ENCODE measurements around the gene MCRIP2. TPM values are rescaled to one million over a fixed set of nuclear protein-coding genes. Genes with fewer than 3 reads are reported as not detected.

Gene MCRIP2
- total and polyA plus RNA-seq, 9 donors, result 0.98 to 42.3 (median 31.2) TPM

DNA sequence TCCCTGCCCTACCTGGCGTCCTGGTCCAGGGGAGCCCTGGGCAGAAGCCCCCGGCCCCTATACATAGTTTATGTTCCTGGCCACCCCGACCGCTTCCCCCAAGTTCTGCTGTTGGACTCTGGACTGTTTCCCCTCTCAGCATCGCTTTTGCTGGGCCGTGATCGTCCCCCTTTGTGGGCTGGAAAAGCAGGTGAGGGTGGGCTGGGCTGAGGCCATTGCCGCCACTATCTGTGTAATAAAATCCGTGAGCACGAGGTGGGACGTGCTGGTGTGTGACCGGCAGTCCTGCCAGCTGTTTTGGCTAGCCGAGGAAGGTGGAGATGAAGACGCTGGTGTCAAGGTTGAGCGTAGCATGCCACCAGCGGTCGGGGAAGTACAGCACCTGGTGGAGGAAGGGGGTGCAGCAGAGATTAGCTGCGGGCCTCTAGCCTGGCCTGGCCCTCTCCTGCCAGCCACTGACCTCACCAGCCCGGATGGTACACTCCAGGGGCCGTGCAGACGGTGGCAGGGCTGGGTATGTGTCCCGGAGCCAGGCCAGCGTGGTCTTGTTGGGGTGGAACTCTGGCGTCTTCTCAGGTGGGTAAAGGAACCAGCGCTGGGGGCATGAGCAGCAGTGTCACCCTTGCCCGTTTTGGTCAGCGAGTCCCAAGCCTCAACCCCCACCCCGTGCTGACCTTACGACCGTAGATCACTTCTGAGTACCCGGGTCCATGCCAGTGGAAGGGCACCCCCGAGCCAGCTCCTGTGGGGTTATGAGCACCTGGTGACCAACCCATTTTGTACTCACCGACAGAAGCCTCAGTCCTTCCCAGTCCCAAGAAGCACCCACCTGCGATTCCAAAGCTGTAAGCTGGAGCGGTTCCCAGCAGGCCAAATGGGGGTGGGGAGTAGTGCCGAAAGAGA lies 41.1 kb downstream of the MCRIP2 start:
- Histone ChIP-seq H3K27ac (no peak overlapping the region), H3K9me3 (no peaks in the 10 kb centered on the region), H3K36me3 (no peaks in the 10 kb centered on the region), H3K4me1 (ENCODE audit: insufficient read depth) (peaks cover 27% of the 10 kb centered on the region), H3K4me3 (no peak overlapping the region), H3K27me3 (no peaks in the 10 kb centered on the region)
- intact Hi-C loops (cut with DNase I), result no loop called here
- TF ChIP-seq, protein P1, sequence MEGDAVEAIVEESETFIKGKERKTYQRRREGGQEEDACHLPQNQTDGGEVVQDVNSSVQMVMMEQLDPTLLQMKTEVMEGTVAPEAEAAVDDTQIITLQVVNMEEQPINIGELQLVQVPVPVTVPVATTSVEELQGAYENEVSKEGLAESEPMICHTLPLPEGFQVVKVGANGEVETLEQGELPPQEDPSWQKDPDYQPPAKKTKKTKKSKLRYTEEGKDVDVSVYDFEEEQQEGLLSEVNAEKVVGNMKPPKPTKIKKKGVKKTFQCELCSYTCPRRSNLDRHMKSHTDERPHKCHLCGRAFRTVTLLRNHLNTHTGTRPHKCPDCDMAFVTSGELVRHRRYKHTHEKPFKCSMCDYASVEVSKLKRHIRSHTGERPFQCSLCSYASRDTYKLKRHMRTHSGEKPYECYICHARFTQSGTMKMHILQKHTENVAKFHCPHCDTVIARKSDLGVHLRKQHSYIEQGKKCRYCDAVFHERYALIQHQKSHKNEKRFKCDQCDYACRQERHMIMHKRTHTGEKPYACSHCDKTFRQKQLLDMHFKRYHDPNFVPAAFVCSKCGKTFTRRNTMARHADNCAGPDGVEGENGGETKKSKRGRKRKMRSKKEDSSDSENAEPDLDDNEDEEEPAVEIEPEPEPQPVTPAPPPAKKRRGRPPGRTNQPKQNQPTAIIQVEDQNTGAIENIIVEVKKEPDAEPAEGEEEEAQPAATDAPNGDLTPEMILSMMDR (IDR thresholded peaks at IDR 0.05), result peak in 1 of 3 donors; percentile 7
- no peak for TF ChIP-seq POLR2A (IDR thresholded peaks at IDR 0.05)
- 61 to 70% (median 62%) methylated on average over 36 of the region's 36 CpGs for WGBS, 3 donors
- DNase-seq, result peak in 3 of 5 donors; percentile 29 to 51 (median 44)

DNA sequence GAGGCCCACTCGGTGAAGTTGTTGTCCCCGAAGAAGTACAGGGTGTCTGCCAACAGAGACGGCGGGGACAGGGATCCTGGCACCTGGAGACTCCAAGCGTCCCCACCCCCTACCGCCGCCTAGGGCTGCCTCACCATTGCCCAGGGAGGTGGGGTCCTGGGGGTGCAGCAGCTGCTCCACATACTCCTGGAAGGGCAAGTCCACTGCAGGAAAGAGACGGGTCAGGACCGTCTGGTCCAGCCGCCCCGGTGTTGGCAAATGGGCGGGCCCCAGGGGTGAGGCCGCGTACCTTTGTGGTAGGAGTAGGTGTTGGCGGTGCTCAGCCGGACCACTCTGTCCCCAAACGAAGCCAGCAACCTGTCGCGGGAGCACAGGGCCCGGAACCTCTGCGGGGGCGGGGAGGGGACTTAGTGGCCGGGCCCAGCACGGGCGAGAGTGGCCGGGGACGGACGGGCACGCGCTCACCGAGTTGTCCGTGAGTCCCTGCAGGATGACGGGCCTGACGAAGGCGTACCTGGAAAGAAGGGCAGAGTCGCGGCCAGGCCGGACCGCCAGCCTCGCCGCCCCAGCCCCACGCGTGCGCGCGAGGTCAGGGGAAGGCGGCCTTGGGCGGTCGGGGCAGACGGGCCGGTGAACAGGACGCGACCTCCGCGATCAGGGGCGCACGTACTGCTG lies 41.9 kb downstream of the MCRIP2 start:
- H3K4me1 ChIP-seq (ENCODE audit: insufficient read depth), result peaks cover 28% of the 10 kb centered on the region

DNA sequence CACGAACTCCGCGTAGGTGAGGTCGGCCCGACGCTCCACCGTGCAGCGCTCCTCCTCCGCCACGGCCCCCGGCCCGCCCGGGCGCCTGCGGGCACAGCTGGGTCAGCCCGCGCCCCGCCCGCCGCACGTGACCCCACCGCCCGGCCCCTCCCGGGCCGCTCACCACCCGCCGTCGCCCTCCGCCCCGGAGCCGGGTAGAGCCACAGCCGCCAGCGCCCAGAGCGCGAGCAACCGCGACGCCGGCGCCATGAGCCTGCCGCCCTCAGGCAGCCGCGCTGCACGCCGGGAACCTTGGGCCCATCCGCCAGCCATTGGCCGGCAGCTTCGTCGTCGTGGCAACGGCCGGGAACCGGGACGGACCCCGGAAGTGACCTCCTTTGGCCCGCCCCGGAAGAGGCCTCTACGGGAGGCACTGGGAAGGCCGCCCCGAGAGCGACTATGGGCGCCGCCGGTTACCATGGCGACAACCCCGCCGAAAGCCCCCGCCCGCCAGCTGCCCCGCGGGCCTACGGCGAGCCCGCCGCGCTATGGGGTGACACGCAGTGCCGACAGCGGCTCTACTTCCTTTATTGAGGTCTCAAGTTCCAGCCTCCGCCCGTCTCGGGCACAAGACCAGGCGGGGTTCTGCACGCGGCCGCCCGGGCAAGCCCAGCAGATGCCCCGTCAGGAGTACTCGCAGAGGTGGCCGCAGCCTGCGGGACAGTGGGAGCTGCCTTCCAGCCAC lies 42.6 kb downstream of the MCRIP2 start, which contains the start of gene JMJD8:
TSS of gene JMJD8 (minus strand) at position 264 of the 724 bp plus-strand sequence. CDS start at position 249, 15 bp downstream.
- intact Hi-C loops (cut with DNase I), result no loop called here
- Histone ChIP-seq H3K27me3 (no peaks in the 10 kb centered on the region), H3K4me3 (peak within 1 kb of the TSS; percentile 59), H3K27ac (peak within 1 kb of the TSS in 1 of 2 donors; percentile 36), H3K36me3 (no peaks in the 10 kb centered on the region), H3K4me1 (ENCODE audit: insufficient read depth) (peaks cover 30% of the 10 kb centered on the region), H3K9me3 (no peaks in the 10 kb centered on the region)
- TF ChIP-seq POLR2A (IDR thresholded peaks at IDR 0.05), result no peak
- TF ChIP-seq, protein P1 (IDR thresholded peaks at IDR 0.05), result peak in 1 of 3 donors; percentile 13
- peak; percentile 97 to 99 (median 98) for DNase-seq
- 1 to 7% (median 1%) methylated on average over 23 to 91 of the region's 91 CpGs for WGBS, 3 donors

More for the DNA sequence above, 41.9 kb downstream of the MCRIP2 start:
- H3K4me3 ChIP-seq, result peak overlapping the region; percentile 59
- H3K27me3 ChIP-seq, result no peaks in the 10 kb centered on the region
- intact Hi-C loops (cut with DNase I), result no loop called here
- 10 to 18% (median 11%) methylated on average over 27 to 57 of the region's 57 CpGs for WGBS, 3 donors
- TF ChIP-seq EP300 (IDR thresholded peaks at IDR 0.05) (no peak), POLR2A (IDR thresholded peaks at IDR 0.05) (no peak)
- TF ChIP-seq, protein P1 (IDR thresholded peaks at IDR 0.05), result no peak
- no peaks in the 10 kb centered on the region for H3K9me3 ChIP-seq
- H3K27ac ChIP-seq, result peak overlapping the region in 1 of 2 donors; percentile 36
- peak in 4 of 5 donors; percentile 28 to 57 (median 54) for DNase-seq
- no peaks in the 10 kb centered on the region for H3K36me3 ChIP-seq
